Activated T-helper 1 cell treated with Interleukin-2 at 50 U/mL for 16 hours (primary cell): Measurements from ENCODE around the gene BCR.

Experiments used
- DNase-seq: peaks from one replicate; pipeline ENCODE4 v3.0.0-alpha.2; 2020; ENCODE audit warnings: low read depth

BCR gene

GRCh38 chr22:23200898-23201297 lies 20.6 kb downstream of the BCR start:
- DNase-seq: no peak

GRCh38 chr22:23202812-23203451 lies 22.6 kb downstream of the BCR start:
- DNase-seq: no peak

DNA sequence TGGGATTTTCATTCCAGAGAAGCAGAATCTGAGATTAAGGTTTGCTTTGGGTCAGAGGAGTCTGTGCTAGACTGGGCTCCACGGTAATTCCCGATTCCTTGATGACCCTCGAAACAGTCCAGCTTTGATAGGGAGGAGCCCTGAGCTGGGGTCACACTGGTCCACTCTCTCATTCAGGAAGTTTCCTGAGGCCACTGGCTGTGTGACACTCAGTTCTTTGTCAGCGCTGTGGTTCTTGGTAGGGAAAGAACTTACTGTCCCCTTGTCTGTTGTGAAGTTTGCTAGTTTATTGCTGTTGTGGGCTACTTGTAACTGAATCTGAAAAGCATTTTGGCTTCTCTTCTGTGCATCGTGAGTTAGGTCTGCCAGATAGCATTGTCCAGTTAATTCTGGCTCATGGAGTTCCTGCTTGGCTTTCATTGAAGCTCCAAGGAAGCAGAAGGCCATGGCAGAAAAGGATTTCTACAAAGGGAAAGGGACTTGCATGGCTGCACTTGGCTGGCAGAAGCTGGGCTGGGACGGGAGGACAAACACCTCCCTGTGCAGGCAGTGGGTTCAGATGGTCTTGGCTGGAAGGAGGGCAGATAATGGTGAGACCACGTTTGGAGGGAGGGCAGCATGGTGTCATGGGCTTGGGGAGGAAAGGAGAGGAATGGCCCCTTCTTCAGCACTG lies 23.3 kb downstream of the BCR start:
- no peak for DNase-seq

GRCh38 chr22:23204125-23204488 lies 23.8 kb downstream of the BCR start:
- DNase-seq: no peak

DNA sequence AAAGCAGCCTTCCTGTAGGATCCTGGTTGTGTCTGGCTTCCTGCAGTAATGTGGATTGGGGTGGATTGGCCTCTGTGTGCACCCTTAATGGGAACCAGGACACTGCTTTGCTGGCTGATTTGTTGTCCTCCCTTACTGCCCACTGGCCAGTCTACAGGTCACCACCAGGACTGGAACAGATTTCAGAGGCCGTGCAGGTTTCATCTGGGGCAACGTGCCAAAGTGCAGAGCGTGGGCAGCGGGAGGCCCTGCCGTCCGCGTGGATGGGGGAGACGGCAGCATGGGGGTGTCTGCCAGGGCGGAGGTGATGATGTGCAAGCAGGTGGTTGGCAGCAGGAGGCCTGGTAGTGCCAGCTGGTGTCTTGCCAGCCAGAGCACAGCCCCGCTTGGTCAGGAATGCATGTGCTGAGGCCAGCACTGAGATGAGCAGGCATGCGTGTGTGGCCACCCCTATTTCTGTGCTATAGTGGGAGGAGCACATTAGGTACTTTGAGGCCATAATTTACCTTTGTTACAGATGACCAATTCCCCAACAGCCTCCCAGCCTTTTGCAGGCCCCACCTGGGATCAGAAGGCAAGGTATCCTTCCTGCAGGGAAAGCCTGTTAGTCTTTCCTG lies 24.3 kb downstream of the BCR start:
- DNase-seq: no peak

- DNase-seq: no peak
Measured at GRCh38 chr22:23205339-23206049, 25.2 kb downstream of the BCR start.

DNA sequence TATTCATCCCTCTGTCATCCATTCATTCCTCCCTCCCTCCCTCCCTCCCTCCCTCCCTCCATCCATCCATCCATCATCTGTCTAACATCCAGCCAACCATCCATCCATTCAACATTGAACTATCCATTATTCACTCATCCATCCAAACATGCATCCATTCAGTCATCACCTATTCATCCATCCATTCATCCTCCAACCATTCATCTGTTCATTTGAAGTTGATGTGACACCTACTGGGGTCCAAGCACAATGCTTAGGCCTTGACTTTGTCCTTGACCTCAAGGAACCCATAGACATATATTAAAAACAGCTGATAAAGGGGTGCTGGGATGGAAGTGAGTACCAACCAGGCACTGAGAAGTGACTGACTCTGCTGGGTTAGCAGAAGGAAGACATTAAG lies 26.6 kb downstream of the BCR start:
- DNase-seq: no peak

- DNase-seq: no peak
Measured at GRCh38 chr22:23207729-23208393, 27.6 kb downstream of the BCR start.

- no peak for DNase-seq
Measured at GRCh38 chr22:23210428-23211170, 30.3 kb downstream of the BCR start.

DNA sequence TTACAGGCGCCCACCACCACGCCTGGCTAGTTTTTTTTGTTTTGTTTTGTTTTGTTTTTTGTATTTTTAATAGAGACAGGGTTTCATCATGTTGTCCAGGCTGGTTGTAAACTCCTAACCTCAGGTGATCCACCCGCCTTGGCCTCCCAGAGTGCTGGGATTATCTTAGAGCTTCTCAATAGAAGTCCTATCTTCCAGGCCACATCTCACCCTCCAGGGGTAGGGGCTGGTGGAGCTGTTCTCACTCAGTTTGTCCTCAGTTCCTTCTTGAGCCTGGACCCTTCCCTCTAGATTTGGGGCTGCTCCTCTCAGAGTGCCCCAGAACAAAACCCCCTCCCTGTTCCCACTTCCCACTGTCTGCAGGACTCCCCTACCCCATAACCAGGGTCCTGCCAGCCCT lies 31.3 kb downstream of the BCR start:
- DNase-seq: no peak

DNA sequence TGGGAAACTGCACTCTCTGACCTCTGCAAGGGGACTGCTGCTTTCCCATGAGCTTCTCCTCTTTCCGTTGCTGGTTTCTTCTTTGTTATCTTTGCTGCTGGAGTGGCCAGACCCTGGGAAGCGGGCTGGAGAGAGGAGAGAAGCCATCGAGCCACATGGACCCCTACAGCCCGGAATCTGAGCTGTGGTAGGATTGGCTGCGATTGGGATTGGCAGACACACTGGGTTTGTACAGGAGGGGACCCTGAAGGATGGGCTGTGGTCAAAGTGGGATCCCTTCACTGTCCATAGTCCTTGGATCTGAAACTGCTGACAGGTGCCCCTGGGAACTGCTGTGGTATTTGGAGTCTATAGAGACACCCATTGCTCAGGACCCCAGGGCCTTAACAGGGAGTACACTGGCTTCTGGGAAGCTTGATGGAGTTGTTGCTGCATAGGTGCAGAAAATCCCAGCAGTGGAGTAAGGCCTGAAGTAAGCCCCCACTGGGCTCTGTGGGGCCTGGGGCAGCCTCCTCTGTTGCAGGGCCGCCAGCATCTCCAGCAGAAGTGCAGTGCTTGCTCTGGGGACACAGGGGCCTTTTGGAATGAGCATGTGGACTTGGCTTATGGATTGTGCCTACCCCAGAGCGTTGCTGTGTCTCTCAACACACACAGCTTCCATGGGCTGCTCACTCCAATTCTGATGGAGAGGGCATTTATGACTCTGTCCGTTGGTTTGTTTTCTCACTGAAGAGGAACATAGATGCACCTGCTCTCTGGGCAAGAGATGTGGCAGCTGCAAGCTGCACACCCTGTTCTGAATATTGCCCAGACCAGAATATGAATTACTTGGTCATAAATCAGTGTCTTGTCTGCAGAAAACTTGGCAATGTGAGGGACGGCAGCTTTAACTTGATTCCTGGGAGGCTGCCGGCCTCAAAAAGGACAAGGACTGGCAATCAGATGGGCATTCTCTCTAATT lies 32.0 kb downstream of the BCR start:
- DNase-seq: no peak

GRCh38 chr22:23213022-23213555 lies 32.8 kb downstream of the BCR start:
- DNase-seq: no peak

DNA sequence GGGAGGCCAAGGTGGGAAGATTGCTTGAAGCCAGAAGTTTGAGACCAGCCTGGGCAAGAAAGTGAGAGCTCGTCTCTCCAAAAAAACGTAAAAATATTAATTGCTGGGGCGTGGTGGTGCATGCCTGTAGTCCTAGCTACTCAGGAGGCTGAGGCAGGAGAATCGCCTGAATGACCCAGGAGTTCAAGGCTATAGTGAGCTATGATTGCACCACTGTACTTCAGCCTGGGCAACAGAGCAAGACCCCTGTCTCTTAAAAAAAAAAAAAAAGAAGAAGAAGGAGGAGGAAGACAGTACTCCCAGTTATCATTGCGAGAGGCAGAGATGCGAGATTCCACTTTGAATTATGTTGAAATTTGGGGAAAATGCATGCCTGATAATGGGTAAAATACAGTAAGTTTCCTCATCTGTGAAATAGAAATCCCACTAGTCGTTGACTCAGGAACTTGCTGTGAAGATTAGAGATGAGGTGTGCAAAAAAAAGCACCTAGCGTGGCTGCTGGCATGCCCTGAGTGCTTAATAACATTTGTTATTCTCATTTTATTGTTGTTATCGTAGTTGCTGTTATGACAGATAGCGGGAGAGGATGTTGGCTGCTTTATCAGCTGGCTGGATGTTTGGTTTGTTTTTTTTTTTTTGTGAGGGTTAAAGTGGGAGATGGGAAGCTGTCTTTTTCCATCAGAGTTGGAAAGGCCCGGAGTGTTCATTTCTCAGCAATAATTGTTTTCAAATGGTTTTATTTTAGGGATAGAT lies 33.4 kb downstream of the BCR start:
- DNase-seq: no peak

DNA sequence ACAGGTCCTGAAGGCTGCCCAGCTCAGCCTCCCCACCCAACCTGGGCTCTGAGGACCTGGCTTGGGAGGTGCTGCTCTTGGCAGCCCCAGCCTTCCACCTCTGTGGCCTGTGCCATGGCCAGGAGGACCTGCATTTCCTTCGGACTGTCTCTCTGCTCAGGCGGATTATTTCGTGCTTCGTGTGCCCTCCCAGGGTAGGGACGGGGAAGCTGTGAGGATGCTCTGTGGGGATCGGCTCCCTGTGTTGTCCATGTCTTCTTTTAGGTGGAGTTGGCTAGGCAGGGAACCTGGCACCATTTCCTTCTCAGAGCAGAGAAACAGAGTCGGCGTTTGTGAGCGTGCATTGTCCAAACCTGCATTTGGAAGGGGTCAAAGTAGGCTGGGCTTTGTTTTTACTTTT lies 34.1 kb downstream of the BCR start:
- DNase-seq: no peak

DNA sequence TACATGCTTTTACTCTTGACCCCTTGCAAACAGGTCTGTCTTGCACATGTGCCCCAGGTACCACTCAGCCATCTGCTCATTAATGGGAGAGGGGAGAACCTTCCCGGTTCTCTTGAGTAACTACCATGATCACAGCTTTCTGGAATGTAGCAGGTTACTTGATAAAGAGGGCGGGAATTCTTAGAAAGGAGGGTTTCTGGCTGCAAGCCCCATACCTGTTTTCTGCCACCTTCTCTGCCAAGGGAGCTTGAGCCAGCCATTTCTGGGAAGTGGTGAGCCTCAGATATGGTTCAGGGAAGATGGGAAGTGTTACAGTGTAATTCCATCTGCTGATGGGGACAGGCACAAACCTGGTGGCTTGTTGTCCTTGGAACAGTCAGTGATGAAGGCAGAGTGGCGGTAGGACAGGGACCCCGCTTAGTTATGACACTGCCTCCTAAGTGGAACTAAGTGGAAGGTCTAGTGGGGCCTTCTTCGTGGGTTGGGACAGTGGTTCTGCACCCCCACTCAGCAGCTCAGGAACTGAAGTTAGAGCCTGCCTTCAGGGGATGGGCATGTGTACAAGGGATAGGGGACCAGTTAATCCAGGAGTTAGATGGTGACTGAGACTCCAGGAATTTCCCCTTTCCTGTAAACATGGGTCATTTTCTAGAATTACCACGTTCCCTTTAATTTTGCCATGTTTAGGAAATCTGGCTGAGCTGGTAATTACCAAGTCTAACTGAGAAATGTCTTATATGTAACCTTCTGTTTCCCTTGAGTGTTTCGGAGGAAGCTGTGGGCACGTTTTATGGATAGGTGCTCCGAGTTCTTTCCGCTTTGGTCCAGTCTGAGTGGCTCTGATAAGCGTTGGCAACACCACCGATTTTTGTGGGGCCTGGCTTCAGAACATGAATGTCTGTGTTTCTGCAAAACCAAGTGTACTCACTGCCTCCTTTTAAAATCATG lies 35.3 kb downstream of the BCR start:
- no peak for DNase-seq

GRCh38 chr22:23216461-23217170 lies 36.3 kb downstream of the BCR start:
- DNase-seq: peak; percentile 17

GRCh38 chr22:23217171-23218052 lies 37.1 kb downstream of the BCR start:
- DNase-seq: no peak
